ES-I3 (cell line): ENCODE data around the gene RABL6.
"Not testable (repeated sequence)": the region's sequence is repeated elsewhere in the genome, so short reads cannot be mapped to it uniquely, and the experiment has no call there.

Experiments
- H3K36me3 ChIP-seq: 2 replicates; pipeline ENCODE4 v1.6.1; 2013; ENCODE audit warnings: mild to moderate bottlenecking, low read length, control low read depth, moderate library complexity; ENCODE audit not compliant: insufficient read depth
- H3K4me1 ChIP-seq: 2 replicates; pipeline ENCODE4 v1.6.1; 2013; ENCODE audit warnings: mild to moderate bottlenecking, control low read depth, low read length; ENCODE audit not compliant: insufficient read depth
- H3K9ac ChIP-seq: 2 replicates; pipeline ENCODE4 v1.6.1; 2013; ENCODE audit warnings: low read depth, mild to moderate bottlenecking, low read length, moderate library complexity
- H3K9me3 ChIP-seq: 2 replicates; pipeline ENCODE4 v1.6.1; 2013; ENCODE audit warnings: mild to moderate bottlenecking, low read length, moderate library complexity; ENCODE audit not compliant: control insufficient read depth, insufficient read depth

Gene RABL6, protein sequence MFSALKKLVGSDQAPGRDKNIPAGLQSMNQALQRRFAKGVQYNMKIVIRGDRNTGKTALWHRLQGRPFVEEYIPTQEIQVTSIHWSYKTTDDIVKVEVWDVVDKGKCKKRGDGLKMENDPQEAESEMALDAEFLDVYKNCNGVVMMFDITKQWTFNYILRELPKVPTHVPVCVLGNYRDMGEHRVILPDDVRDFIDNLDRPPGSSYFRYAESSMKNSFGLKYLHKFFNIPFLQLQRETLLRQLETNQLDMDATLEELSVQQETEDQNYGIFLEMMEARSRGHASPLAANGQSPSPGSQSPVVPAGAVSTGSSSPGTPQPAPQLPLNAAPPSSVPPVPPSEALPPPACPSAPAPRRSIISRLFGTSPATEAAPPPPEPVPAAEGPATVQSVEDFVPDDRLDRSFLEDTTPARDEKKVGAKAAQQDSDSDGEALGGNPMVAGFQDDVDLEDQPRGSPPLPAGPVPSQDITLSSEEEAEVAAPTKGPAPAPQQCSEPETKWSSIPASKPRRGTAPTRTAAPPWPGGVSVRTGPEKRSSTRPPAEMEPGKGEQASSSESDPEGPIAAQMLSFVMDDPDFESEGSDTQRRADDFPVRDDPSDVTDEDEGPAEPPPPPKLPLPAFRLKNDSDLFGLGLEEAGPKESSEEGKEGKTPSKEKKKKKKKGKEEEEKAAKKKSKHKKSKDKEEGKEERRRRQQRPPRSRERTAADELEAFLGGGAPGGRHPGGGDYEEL

GRCh38 chr9:136807281-136808074 lies at the start of gene RABL6:
Gene RABL6 (plus strand): TSS chr9:136807948. CDS start chr9:136808197, 249 bp downstream.
- Histone ChIP-seq H3K4me1 (0 out of 2 replicates have a peak, but pooled peaks cover 8% of the 10 kb centered on the region), H3K36me3 (0 out of 2 replicates have a peak, but pooled peaks cover 9% of the 10 kb centered on the region), H3K9ac (peak within 1 kb of the TSS; percentile 97), H3K9me3 (no peaks in the 10 kb centered on the region)

- Histone ChIP-seq H3K9ac (no peak overlapping the region), H3K36me3 (no peaks in the 10 kb centered on the region), H3K4me1 (peaks cover 12% of the 10 kb centered on the region; the same call in 1 of the 2 replicates), H3K9me3 (no peaks in the 10 kb centered on the region)
These were observed 48.7 kb upstream of the RABL6 start for GRCh38 chr9:136759001-136759400.

DNA sequence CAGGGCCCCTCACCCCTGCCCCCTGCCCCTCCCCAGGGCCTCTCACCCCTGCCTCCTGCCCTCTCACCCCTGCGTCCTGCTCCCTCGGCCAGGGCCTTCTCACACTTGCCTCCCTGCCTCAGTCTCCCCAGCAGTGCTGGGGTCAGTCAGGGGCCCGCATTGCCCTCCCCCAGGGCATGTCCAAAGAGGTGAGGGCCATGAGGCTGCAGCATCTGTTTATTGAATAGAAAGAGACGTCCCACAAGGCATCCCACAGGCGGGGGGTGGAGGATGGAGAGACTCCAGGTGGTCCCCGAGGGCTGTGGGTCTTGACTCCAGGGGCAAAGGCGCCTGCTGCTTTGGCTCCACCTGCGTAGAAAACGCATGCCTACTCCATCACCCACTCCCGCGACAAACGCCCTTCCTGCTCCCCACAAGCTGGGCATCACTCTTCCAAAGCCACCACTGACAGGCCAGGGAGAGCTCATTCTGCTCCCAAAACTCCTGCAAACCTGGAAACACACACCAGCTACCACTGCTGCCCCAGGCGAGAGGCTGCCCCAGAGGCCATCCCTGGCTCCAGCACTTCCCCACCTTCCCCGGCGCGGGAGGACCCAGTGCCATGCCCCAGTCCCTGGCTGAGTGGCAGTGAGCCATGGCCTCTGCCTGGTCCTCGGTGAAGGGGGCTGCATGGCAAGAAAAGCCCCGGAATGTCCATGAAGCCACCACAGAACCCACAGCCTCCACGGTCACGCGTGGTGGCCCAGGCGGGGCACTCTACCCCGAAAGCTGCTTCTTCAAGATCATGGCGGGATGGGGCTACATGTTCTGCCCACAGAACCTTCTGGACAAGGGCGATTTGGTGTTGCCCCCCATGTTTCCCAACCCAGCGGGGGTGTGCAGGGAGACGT lies 48.1 kb upstream of the RABL6 start:
- Histone ChIP-seq H3K4me1 (peaks cover 15% of the 10 kb centered on the region; the same call in 1 of the 2 replicates), H3K9me3 (no peaks in the 10 kb centered on the region), H3K9ac (no peak overlapping the region), H3K36me3 (no peaks in the 10 kb centered on the region)

DNA sequence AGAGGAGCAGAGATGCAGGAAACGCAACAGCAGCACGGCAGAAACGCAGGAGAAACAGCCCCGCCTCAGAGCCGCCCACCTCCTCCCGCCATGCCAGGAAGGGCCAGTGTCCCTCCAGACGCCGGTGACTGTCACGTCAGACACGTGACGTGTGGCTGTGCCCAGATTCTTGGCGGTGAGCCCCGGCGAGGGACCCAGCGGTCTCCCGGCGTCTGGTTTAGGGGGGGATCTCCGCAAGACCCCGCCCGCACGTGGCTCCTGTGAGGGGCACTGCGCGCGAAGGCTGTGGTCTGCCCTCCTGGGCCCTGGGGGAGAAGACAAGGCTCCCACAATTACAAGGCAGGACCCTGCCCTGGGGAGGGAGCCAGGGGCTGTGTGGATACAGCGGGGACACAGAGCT lies 47.3 kb upstream of the RABL6 start:
- Histone ChIP-seq H3K9me3 (no peaks in the 10 kb centered on the region), H3K36me3 (no peaks in the 10 kb centered on the region), H3K4me1 (peaks cover 15% of the 10 kb centered on the region; the same call in 1 of the 2 replicates), H3K9ac (no peak overlapping the region)

DNA sequence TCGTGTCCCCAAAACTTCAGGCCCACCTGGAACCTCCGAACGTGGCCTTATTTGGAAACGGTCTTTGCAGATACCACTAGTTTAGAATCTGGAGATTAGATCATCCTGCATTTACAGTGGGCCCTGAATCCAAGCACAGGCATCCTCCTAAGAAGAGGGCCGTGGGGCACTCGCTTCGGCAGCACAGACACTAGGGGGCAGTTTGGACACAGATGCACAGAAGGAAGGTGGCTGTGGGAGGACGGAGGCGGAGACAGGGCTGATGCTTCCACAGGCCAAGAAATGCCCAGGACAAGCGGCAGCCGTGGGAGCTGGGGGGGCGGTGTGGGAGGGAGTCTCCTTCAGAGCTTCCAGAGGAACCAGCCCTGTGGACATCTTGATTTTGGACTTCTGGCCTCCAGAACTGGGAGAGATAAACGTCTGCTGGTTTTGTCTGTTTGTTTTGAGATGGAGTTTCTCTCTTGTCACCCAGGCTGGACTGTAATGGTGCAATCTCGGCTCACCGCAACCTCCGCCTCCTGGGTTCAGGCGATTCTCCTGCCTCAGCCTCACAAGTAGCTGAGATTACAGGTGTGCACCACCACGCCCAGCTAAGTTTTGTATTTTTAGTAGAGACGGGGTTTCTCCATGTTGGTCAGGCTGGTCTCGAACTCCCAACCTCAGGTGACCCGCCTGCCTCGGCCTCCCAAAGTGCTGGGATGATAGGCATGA lies 46.8 kb upstream of the RABL6 start:
- peaks cover 15% of the 10 kb centered on the region; the same call in 1 of the 2 replicates for H3K4me1 ChIP-seq
- H3K9ac ChIP-seq, H3K36me3 ChIP-seq, H3K9me3 ChIP-seq: not testable (repeated sequence)

- H3K36me3 ChIP-seq = no peaks in the 10 kb centered on the region
- H3K9ac ChIP-seq = no peak overlapping the region
- H3K4me1 ChIP-seq = peaks cover 15% of the 10 kb centered on the region; the same call in 1 of the 2 replicates
- H3K9me3 ChIP-seq = no peaks in the 10 kb centered on the region
These were observed 46.2 kb upstream of the RABL6 start for GRCh38 chr9:136761545-136761981.

DNA sequence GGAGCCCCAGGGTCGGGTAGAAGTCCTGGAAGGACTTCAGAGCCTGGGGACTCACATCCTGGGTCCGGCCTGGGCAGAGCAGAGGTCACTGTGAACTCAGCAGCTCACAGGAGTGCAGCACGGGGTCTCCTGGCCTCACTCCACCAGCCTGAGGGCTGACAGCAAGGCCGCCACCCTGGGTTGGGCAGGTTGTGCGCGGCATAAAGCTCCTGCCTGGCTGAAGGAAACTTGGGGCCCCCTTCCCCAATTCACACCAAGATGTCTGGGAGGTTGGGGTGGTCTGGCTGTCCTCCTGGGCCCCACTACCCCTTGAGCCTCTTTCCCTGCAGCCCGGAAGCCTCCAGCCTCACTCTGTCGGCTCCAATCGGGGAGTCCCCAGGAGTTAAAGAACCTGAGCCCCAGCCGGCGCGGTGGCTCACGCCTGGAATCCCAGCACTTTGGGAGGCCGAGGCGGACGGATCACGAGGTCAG lies 45.5 kb upstream of the RABL6 start:
- no peaks in the 10 kb centered on the region for H3K9me3 ChIP-seq
- H3K9ac ChIP-seq = no peak overlapping the region; the same call in 1 of the 2 replicates
- H3K4me1 ChIP-seq = peaks cover 15% of the 10 kb centered on the region; the same call in 1 of the 2 replicates
- H3K36me3 ChIP-seq = no peaks in the 10 kb centered on the region

- H3K36me3 ChIP-seq = no peaks in the 10 kb centered on the region
- peak overlapping the region; percentile 44 for H3K9ac ChIP-seq
- peaks cover 15% of the 10 kb centered on the region; the same call in 1 of the 2 replicates for H3K4me1 ChIP-seq
- no peaks in the 10 kb centered on the region for H3K9me3 ChIP-seq
These were observed 44.7 kb upstream of the RABL6 start for GRCh38 chr9:136762915-136763648.

DNA sequence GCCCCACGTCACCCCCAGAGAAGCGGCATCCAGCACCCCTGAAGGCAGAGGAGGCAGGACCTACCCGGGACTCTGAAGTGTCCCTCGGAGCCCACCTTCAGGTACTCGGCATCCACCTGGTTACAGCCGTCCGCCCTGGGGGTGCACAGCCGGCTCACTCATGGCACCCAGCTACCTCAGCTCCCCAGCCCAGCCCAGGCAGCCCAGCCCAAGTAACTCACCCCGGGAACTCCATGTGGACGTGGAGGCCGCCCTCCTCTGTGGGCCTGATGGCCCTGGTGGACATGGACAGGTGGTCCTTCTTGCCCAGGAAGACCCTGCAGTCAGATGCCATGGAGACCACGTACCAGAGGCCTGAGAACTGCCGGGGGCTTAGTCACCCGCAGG lies 44.1 kb upstream of the RABL6 start:
- Histone ChIP-seq H3K4me1 (peaks cover 15% of the 10 kb centered on the region; the same call in 1 of the 2 replicates), H3K9ac (peak overlapping the region; percentile 44; the same call in 1 of the 2 replicates), H3K9me3 (no peaks in the 10 kb centered on the region), H3K36me3 (no peaks in the 10 kb centered on the region)

DNA sequence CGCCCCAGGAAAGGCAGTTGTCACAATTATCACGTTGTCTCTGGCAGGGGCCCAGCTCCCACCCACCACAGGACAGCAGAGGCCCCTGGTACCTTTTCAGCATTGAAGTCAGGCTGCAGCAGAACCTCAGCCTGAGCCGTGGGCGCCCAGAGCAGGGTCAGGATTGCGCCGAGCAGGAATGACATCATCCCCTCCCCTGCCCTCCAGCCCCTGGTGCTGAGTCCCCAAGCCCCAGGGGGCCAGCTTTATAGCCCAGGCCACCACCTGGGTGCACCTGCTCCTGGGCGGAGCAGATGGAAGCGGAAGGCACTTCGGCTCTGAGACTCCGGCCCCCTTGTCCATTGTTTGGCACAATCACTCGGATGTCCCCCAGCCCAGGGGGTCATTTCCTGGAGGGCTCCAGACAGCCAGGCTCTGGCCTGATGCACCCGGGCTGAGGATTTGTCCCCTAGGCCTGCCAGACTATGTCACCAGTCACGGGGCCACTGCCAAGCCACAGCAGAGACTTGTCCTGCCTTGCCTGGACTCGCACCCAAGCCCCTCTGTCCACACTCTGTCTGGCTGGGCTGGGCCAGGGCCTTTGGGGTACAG lies 43.4 kb upstream of the RABL6 start, which contains the start of gene LCN15:
Gene LCN15 (minus strand): TSS at position 218 of the 591 bp plus-strand sequence. CDS start 30 bp downstream, at position 188.
- peak within 1 kb of the TSS; percentile 44 for H3K9ac ChIP-seq
- H3K9me3 ChIP-seq = no peaks in the 10 kb centered on the region
- H3K36me3 ChIP-seq = no peaks in the 10 kb centered on the region
- peaks cover 15% of the 10 kb centered on the region; the same call in 1 of the 2 replicates for H3K4me1 ChIP-seq

DNA sequence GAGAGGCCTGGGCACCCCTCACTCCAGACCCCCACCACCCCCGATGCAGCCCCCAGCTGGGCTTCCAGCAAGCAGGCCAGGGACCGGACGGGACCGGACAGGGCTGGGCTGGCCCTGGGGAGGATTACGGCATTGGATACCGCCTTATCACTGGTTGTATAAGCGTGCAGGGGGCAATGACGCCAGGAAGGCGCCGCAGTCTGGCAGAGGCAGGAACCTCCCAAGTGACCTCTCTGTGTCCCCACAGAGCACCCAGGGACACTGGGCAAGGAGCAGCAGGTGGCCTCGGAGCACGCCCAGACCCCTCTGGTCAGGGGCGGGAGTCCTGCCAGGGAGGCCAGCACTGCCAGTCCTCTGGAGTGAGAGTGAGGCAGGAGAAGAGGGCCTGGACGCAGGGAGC lies 42.7 kb upstream of the RABL6 start:
- Histone ChIP-seq H3K9me3 (no peaks in the 10 kb centered on the region), H3K4me1 (peaks cover 15% of the 10 kb centered on the region; the same call in 1 of the 2 replicates), H3K36me3 (no peaks in the 10 kb centered on the region), H3K9ac (no peak overlapping the region)
